SK-N-SH (cell line): ENCODE results near the gene B2M. TPM values are rescaled to one million over a fixed set of nuclear protein-coding genes. Genes with fewer than 3 reads are reported as not detected.

Experiments used
- CTCF ChIA-PET: fragments of 300-600, 350-600 bp; formaldehyde crosslinking; extraction: SDS; loops from one replicate; lab custom pipeline; 2021; lab: Yijun Ruan, JAX
- POLR2A ChIA-PET: fragments of 350-600 bp; sonication (Branson Sonifier 250); formaldehyde crosslinking; extraction: SDS; loops from one replicate; lab custom pipeline; 2020; ENCODE audit warnings: antibody characterized with exemption, inconsistent platforms; lab: Yijun Ruan, JAX
- DNase-seq: peaks from one replicate; pipeline ENCODE4 v3.0.0; 2012
- H2AFZ ChIP-seq: fragments of 200-600 bp; sonication (generic); 2 replicates; pipeline ENCODE4 v1.8.1; 2016; ENCODE audit warnings: antibody characterized with exemption, mild to moderate bottlenecking, low read depth
- H3F3A ChIP-seq: fragments of 200-600 bp; sonication (generic); replicated peaks from 2 replicates; pipeline ENCODE3; 2016; ENCODE audit warnings: antibody characterized with exemption, mild to moderate bottlenecking; ENCODE audit not compliant: insufficient read depth
- H3K27ac ChIP-seq, 2 experiments: fragments of 200-500 bp in 1 of 2; fragments of 200-600 bp in 1 of 2; sonication (Bioruptor generic) in 1 of 2; sonication (generic), shearing (Covaris generic) in 1 of 2; 2 replicates each; pipeline versions ENCODE4 v1.5.1 to v1.6.1; 2014 to 2016; ENCODE audit warnings: low read depth in 2 of 2, inconsistent platforms in 1 of 2, low read length in 1 of 2, mild to moderate bottlenecking in 1 of 2, mixed read lengths in 1 of 2
- H3K27me3 ChIP-seq: fragments of 200-600 bp; sonication (generic), shearing (Covaris generic); 2 replicates; pipeline ENCODE4 v1.6.1; 2016; ENCODE audit warnings: mixed run types; ENCODE audit not compliant: insufficient read depth
- H3K36me3 ChIP-seq, 2 experiments: fragments of 200-500 bp in 1 of 2; fragments of 200-600 bp in 1 of 2; sonication (Bioruptor generic) in 1 of 2; sonication (generic) in 1 of 2; replicated peaks in 1 of 2; 2 replicates each; pipeline versions ENCODE3 to v1.5.1; 2014 to 2016; ENCODE audit warnings: low read length in 1 of 2, mild to moderate bottlenecking in 1 of 2; ENCODE audit not compliant: insufficient read depth in 2 of 2, control insufficient read depth in 1 of 2
- H3K4me1 ChIP-seq, 2 experiments: fragments of 200-500 bp in 1 of 2; fragments of 200-600 bp in 1 of 2; sonication (Bioruptor generic) in 1 of 2; sonication (generic), shearing (Covaris generic) in 1 of 2; 2 replicates each; pipeline versions ENCODE4 v1.5.1 to v1.6.1; 2014 to 2016; ENCODE audit warnings: low read depth in 1 of 2, low read length in 1 of 2, mixed run types in 1 of 2; ENCODE audit not compliant: insufficient read depth in 2 of 2, control insufficient read depth in 1 of 2
- H3K4me2 ChIP-seq: fragments of 200-600 bp; sonication (generic), shearing (Covaris generic); 2 replicates; pipeline ENCODE4 v1.6.1; 2017; ENCODE audit warnings: mixed run types
- H3K4me3 ChIP-seq, 2 experiments: fragments of 200-500 bp in 1 of 2; fragments of 200-600 bp in 1 of 2; sonication (Bioruptor generic) in 1 of 2; sonication (generic), shearing (Covaris generic) in 1 of 2; 2 replicates each; pipeline versions ENCODE4 v1.5.1 to v1.8.1; 2014 to 2016; ENCODE audit warnings: low read depth in 2 of 2, inconsistent platforms in 1 of 2, low read length in 1 of 2, mild to moderate bottlenecking in 1 of 2, mixed read lengths in 1 of 2, moderate library complexity in 1 of 2
- H3K79me2 ChIP-seq: fragments of 200-600 bp; sonication (generic); 2 replicates; pipeline ENCODE4 v1.8.1; 2017; ENCODE audit warnings: mild to moderate bottlenecking; ENCODE audit not compliant: insufficient read depth
- H3K9ac ChIP-seq: fragments of 200-600 bp; sonication (generic); 2 replicates; pipeline ENCODE4 v1.6.1; 2017; ENCODE audit warnings: mixed run types
- H3K9me2 ChIP-seq: fragments of 200-600 bp; sonication (generic); 2 replicates; pipeline ENCODE4 v1.6.1; 2017; ENCODE audit warnings: mixed run types
- H3K9me3 ChIP-seq: fragments of 200-600 bp; sonication (generic); 2 replicates; pipeline ENCODE4 v1.6.1; 2017; ENCODE audit warnings: mixed run types, mild to moderate bottlenecking, moderate library complexity
- H4K20me1 ChIP-seq: fragments of 200-600 bp; sonication (generic); 2 replicates; pipeline ENCODE4 v1.6.1; 2017; ENCODE audit warnings: mild to moderate bottlenecking, mixed run types; ENCODE audit not compliant: insufficient read depth
- EP300 ChIP-seq, 2 experiments: IDR thresholded peaks; 2 replicates each; pipeline versions ENCODE4 v1.4.0 to v1.6.1; 2012; ENCODE audit warnings: borderline replicate concordance in 1 of 2, low read depth in 1 of 2, low read length in 1 of 2
- EZH2phosphoT487 ChIP-seq: fragments of 200-600 bp; sonication (generic); IDR thresholded peaks from 2 replicates; pipeline ENCODE4 v1.6.1; 2017; ENCODE audit warnings: low read depth, mixed run types, mild to moderate bottlenecking, antibody characterized with exemption, moderate library complexity, borderline replicate concordance
- RXRA ChIP-seq: IDR thresholded peaks from 2 replicates; pipeline ENCODE4 v1.4.0; 2012; ENCODE audit warnings: low read depth, mild to moderate bottlenecking, borderline replicate concordance
- SIN3A ChIP-seq: IDR thresholded peaks from 2 replicates; pipeline ENCODE4 v1.6.1; 2012; ENCODE audit warnings: low read depth, mild to moderate bottlenecking, low read length, moderate library complexity, borderline replicate concordance
- TAF1 ChIP-seq: IDR thresholded peaks from 2 replicates; pipeline ENCODE4 v1.6.1; 2012; ENCODE audit warnings: low read depth, mild to moderate bottlenecking, low read length, moderate library complexity, borderline replicate concordance
- WGBS: methylation state at CpG from one replicate; pipeline ENCODE4 v1.1.6; 2017; ENCODE audit warnings: low lambda C conversion rate; 5-methylcytosine and 5-hydroxymethylcytosine counted together
- polyA plus RNA-seq, 3 experiments: library from polyadenylated mRNA; depleted of rRNA; stranded (reverse); fragments of >200 nt; gene quantifications; 2 replicates each; pipeline ENCODE4 v1.2.3, GENCODE V29; 2012
- small RNA-seq, 7 experiments: library from RNA; depleted of rRNA; stranded (forward); fragments of <200 nt; gene quantifications; one replicate each; pipeline ENCODE3, GENCODE V24; 2012
- TF ChIP-seq, protein P1 (sequence below): fragments of 200-600 bp; sonication (generic); IDR thresholded peaks from 2 replicates; pipeline ENCODE4 v1.6.1; 2017; ENCODE audit warnings: antibody characterized with exemption, mild to moderate bottlenecking, moderate library complexity
- TF ChIP-seq, protein P2 (sequence below): IDR thresholded peaks from 2 replicates; pipeline ENCODE4 v1.4.0; 2012; ENCODE audit warnings: low read depth, borderline replicate concordance
- TF ChIP-seq, protein P3 (sequence below): fragments of 150-350 bp; IDR thresholded peaks from 2 replicates; pipeline ENCODE4 v1.6.1; 2017; ENCODE audit warnings: antibody characterized with exemption, low read length, low read depth, borderline replicate concordance

B2M gene
- polyA plus RNA-seq, 1 of the 3 experiments (the other 2 are of a cell fraction) = 1,193 TPM

DNA sequence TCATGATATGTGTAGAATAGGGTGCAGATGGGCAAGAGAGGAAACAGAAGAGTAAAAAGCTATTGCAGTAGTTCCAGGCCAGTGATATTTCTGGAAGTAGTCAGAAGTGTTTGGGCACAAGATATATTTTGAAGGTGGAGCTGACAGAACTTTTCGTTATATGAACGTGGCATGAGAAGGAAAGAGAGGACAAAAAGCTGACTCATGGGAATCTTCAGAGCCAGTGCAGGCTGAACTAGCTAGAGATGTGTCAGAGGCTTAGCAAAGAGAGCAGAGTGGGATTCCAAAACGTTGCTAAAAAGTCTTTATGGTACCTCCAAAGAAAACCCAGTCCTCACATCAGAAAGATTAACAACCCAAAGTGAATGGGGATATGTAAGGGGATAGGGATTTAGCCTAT, 53.7 kb downstream of the B2M start:
- CTCF ChIA-PET = interaction anchor here (0.9 to 1.9 kb wide), 2 partner anchors 51 to 187 kb away, joined by 3 to 4 read pairs; no protein-coding TSS in a partner anchor
- Histone ChIP-seq H3K9me3 (no peaks in the 10 kb centered on the region), H3K4me1 (no peaks in the 10 kb centered on the region), H3F3A (no peaks in the 10 kb centered on the region), H3K36me3 (no peaks in the 10 kb centered on the region), H3K4me3 (no peak overlapping the region), H3K4me2 (no peak overlapping the region), H4K20me1 (no peaks in the 10 kb centered on the region), H3K79me2 (no peaks in the 10 kb centered on the region), H3K9me2 (no peaks in the 10 kb centered on the region), H3K27ac (no peak overlapping the region), H3K27me3 (no peaks in the 10 kb centered on the region; the same call in 1 of the 2 replicates), H2AFZ (no peak overlapping the region), H3K9ac (no peak overlapping the region)
- POLR2A ChIA-PET = no interaction called here
- no peak for DNase-seq
- TF ChIP-seq RXRA = no peak
- no peak for TF ChIP-seq EZH2phosphoT487
- TF ChIP-seq, protein P1, sequence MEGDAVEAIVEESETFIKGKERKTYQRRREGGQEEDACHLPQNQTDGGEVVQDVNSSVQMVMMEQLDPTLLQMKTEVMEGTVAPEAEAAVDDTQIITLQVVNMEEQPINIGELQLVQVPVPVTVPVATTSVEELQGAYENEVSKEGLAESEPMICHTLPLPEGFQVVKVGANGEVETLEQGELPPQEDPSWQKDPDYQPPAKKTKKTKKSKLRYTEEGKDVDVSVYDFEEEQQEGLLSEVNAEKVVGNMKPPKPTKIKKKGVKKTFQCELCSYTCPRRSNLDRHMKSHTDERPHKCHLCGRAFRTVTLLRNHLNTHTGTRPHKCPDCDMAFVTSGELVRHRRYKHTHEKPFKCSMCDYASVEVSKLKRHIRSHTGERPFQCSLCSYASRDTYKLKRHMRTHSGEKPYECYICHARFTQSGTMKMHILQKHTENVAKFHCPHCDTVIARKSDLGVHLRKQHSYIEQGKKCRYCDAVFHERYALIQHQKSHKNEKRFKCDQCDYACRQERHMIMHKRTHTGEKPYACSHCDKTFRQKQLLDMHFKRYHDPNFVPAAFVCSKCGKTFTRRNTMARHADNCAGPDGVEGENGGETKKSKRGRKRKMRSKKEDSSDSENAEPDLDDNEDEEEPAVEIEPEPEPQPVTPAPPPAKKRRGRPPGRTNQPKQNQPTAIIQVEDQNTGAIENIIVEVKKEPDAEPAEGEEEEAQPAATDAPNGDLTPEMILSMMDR = no peak
- TF ChIP-seq EP300 (IDR thresholded peaks at IDR 0.05; ENCODE audit: borderline replicate concordance in 1 of 2, low read depth in 1 of 2, low read length in 1 of 2) = no peak
- TF ChIP-seq, protein P2, sequence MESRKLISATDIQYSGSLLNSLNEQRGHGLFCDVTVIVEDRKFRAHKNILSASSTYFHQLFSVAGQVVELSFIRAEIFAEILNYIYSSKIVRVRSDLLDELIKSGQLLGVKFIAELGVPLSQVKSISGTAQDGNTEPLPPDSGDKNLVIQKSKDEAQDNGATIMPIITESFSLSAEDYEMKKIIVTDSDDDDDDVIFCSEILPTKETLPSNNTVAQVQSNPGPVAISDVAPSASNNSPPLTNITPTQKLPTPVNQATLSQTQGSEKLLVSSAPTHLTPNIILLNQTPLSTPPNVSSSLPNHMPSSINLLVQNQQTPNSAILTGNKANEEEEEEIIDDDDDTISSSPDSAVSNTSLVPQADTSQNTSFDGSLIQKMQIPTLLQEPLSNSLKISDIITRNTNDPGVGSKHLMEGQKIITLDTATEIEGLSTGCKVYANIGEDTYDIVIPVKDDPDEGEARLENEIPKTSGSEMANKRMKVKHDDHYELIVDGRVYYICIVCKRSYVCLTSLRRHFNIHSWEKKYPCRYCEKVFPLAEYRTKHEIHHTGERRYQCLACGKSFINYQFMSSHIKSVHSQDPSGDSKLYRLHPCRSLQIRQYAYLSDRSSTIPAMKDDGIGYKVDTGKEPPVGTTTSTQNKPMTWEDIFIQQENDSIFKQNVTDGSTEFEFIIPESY = no peak
- TF ChIP-seq, protein P3, sequence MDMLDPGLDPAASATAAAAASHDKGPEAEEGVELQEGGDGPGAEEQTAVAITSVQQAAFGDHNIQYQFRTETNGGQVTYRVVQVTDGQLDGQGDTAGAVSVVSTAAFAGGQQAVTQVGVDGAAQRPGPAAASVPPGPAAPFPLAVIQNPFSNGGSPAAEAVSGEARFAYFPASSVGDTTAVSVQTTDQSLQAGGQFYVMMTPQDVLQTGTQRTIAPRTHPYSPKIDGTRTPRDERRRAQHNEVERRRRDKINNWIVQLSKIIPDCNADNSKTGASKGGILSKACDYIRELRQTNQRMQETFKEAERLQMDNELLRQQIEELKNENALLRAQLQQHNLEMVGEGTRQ = no peak
- TF ChIP-seq SIN3A = no peak
- no peak for TF ChIP-seq TAF1
- 38% methylated on average over 3 of the region's 3 CpGs for WGBS

Small RNA genes within 50 kb of the gene (small RNA-seq; reads per million reads assigned to genes)
- gene RF00019 = 0 reads per million in 7 experiments

Other genes starting within 250 kb of the B2M start
- gene EIF3J, start 174.4 kb upstream of the B2M start, polyA plus RNA-seq (2012; rRNA removed) = 23.8 and 32.0 TPM in 2 replicates
- 36.3 and 48.7 TPM in 2 replicates for gene SPG11, start 47.9 kb upstream of the B2M start, polyA plus RNA-seq (2012; rRNA removed)
- gene PATL2, start 194 bp upstream of the B2M start, polyA plus RNA-seq (2012; rRNA removed) = 0.13 and 0.31 TPM in 2 replicates
- gene TRIM69, start 25.0 kb downstream of the B2M start, polyA plus RNA-seq (2012; rRNA removed) = 9.7 and 11.1 TPM in 2 replicates
- gene TERB2, start 245.2 kb downstream of the B2M start, polyA plus RNA-seq (2012; rRNA removed) = not detected in 2 replicates